AG04450 (cell line): ENCODE measurements around the gene ZNF740. TPM values are rescaled to one million over a fixed set of nuclear protein-coding genes. Genes with fewer than 3 reads are reported as not detected.

Experiments
- CTCF ChIA-PET: fragments of 300-600, 350-600 bp; formaldehyde crosslinking; extraction: SDS; loops from one replicate; lab custom pipeline; 2022; ENCODE audit warnings: antibody characterized with exemption, inconsistent platforms; lab: Charles Lee
- POLR2A ChIA-PET: fragments of 350-600 bp; formaldehyde crosslinking; extraction: SDS; loops from one replicate; lab custom pipeline; 2021; ENCODE audit warnings: antibody characterized with exemption, inconsistent platforms; lab: Yijun Ruan, JAX
- DNase-seq: peaks from one replicate; pipeline ENCODE4 v3.0.0-alpha.2; 2011; ENCODE audit warnings: low read depth, low spot score
- H3K27ac ChIP-seq: one replicate; pipeline ENCODE4 v1.5.1; 2012; ENCODE audit warnings: low read depth, low read length, control low read depth
- H3K27me3 ChIP-seq: one replicate; pipeline ENCODE4 v1.6.0; 2012; ENCODE audit warnings: low read length; ENCODE audit not compliant: control insufficient read depth, insufficient read depth
- H3K4me3 ChIP-seq: 2 replicates; pipeline ENCODE4 v1.5.1; 2011; ENCODE audit warnings: mild to moderate bottlenecking, low read depth, low read length, control low read depth
- H3K9me3 ChIP-seq: 2 replicates; pipeline ENCODE4 v1.5.1; 2012; ENCODE audit warnings: low read length; ENCODE audit not compliant: control insufficient read depth, insufficient read depth
- CTCF ChIP-seq: IDR thresholded peaks from 2 replicates; pipeline ENCODE4 v1.5.1; 2011; ENCODE audit warnings: low read depth, low read length, control low read depth, inconsistent platforms
- polyA plus RNA-seq: library from polyadenylated mRNA; depleted of rRNA; stranded (reverse); fragments of >200 nt; gene quantifications from 2 replicates; pipeline ENCODE4 v1.2.3, GENCODE V29; 2011

ZNF740 gene
- polyA plus RNA-seq, 1 experiment: 21.7 TPM

DNA sequence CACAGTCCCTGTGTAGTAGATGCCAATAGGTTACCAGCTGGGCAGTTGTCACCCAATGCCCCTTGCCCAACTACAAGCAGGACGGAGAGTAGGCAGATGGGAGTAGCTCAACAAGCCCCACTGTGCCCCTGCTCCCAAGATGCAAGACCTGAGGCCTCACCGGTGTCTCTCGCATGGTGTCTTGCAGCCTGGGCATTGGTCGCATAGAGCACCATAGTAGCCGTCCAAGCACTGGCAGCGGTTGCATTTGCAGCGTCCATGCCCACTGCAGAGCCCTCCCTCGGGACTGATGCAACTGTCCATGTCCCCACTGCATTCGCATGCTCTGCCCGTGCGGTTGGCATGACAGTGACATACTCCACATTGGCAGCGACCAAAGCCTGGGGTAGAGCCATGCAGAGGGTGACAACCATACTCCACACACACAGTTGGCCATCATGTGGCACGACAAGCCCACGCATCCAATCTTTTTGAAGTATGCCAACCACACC is 12.1 kb downstream of the ZNF740 start:
- no peaks in the 10 kb centered on the region; the same call in 1 of the 2 replicates for H3K9me3 ChIP-seq
- no peak for TF ChIP-seq CTCF
- CTCF ChIA-PET: interaction anchor here (1.4 kb wide), 1 partner anchor 127 kb away, joined by 6 read pairs; no protein-coding TSS in a partner anchor
- H3K4me3 ChIP-seq: no peak overlapping the region
- POLR2A ChIA-PET: no interaction called here
- no peak overlapping the region for H3K27ac ChIP-seq
- H3K27me3 ChIP-seq: no peaks in the 10 kb centered on the region
- no peak for DNase-seq

- Histone ChIP-seq H3K9me3 (no peaks in the 10 kb centered on the region; the same call in 1 of the 2 replicates), H3K27me3 (no peaks in the 10 kb centered on the region), H3K4me3 (no peak overlapping the region), H3K27ac (no peak overlapping the region)
- ChIA-PET CTCF (interaction anchor here (0.9 kb wide), 1 partner anchor 34 kb away, joined by 3 read pairs; no protein-coding TSS in a partner anchor), POLR2A (no interaction called here)
- DNase-seq: no peak
- no peak for TF ChIP-seq CTCF
Measured at GRCh38 chr12:53193040-53193439, 12.5 kb downstream of the ZNF740 start.

GRCh38 chr12:53193985-53194716 is 13.6 kb downstream of the ZNF740 start:
- H3K4me3 ChIP-seq: no peak overlapping the region
- H3K27me3 ChIP-seq: no peaks in the 10 kb centered on the region
- POLR2A ChIA-PET: interaction anchor here (1.2 kb wide), 1 partner anchor 22 kb away, joined by 3 read pairs; no protein-coding TSS in a partner anchor
- CTCF ChIA-PET: interaction anchor here (0.9 to 1.9 kb wide), 4 partner anchors 9 to 128 kb away, joined by 3 to 9 read pairs (median 5); no protein-coding TSS in a partner anchor
- H3K9me3 ChIP-seq: no peaks in the 10 kb centered on the region; the same call in 1 of the 2 replicates
- TF ChIP-seq CTCF: no peak
- no peak overlapping the region for H3K27ac ChIP-seq
- DNase-seq: no peak

DNA sequence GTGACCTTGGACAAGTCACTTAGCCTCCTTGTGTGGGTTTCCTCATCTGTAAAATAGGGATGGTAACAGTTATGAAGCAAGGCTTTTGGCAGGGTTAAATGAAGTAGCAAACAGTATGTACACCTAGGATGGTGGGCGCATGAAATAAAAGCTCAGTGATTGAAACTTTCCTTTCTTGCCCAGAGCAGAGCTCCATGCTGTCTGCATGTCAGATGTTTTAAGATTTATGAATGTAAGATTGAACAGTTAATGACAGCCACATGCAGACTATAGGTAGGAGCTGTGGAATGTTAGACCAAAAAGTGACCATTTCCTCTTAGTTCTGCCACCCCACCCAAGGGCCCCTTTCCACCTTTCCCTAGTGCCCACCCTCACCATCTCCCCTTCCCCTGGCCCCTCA is 14.5 kb downstream of the ZNF740 start:
- no peaks in the 10 kb centered on the region for H3K27me3 ChIP-seq
- ChIA-PET POLR2A (interaction anchor here (1.0 to 1.2 kb wide), 2 partner anchors 22 to 129 kb away, joined by 3 read pairs; no protein-coding TSS in a partner anchor), CTCF (interaction anchor here (1.0 to 1.9 kb wide), 5 partner anchors 10 to 150 kb away, joined by 3 to 9 read pairs (median 4); no protein-coding TSS in a partner anchor)
- DNase-seq: no peak
- TF ChIP-seq CTCF: no peak
- no peaks in the 10 kb centered on the region; the same call in 1 of the 2 replicates for H3K9me3 ChIP-seq
- H3K4me3 ChIP-seq: no peak overlapping the region
- H3K27ac ChIP-seq: no peak overlapping the region
